GM18499 (cell line): ENCODE data around the gene CFAP99.

Source experiments
- ATAC-seq: cut with Tn5 transposase; IDR thresholded peaks from one replicate; pipeline ENCODE4 v1.9.1; 2021; ENCODE audit warnings: moderate number of reproducible peaks; ENCODE audit not compliant: insufficient read depth, unreplicated experiment

Gene CFAP99

GRCh38 chr4:2390146-2390545, 28.6 kb upstream of the CFAP99 start:
- no peak for ATAC-seq

- ATAC-seq, result no peak
Measured at GRCh38 chr4:2390784-2391421, 27.9 kb upstream of the CFAP99 start.

DNA sequence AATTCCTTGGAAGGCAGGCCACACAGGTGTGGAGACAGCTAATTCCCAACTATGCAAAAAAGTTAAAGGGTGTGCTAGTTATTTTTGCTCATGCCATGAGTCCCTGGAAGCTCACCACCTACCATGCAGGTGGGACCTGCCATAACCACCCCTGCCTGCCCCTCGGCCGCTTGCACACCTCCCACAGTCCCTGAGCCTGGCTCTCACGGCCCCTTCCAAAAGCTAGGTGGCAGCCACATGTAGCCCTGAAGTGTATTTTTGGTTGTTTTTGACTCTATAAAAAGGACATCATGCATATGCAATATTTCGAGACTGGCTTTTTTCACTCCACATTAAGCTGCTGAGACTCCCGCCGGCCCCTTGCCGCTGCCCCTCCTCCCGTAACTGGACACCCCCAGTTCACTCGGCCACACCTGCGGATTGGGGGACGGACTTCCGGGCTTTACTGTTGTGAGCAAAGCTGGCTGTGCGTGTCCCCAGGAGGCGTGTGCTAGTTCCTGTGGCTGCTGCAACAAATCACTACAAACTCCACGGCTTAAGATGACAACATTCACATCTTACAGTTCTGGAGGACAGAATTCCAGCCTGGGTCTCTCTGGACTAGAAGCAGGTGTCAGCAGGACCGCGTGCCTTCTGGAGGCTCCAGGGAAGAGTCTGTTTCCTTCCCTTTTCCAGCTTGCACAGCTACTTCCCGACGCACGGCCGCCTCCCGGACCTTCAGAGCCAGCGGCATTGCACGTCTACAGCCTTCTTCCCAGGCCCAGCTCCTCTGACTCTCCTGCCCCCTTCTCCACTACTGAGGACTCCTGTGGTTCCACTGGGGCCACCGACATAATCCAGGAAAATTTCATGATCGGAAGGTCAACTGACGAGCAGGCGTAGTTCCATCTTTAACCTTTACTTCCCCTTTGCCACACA, 25.1 kb upstream of the CFAP99 start:
- ATAC-seq, result no peak

DNA sequence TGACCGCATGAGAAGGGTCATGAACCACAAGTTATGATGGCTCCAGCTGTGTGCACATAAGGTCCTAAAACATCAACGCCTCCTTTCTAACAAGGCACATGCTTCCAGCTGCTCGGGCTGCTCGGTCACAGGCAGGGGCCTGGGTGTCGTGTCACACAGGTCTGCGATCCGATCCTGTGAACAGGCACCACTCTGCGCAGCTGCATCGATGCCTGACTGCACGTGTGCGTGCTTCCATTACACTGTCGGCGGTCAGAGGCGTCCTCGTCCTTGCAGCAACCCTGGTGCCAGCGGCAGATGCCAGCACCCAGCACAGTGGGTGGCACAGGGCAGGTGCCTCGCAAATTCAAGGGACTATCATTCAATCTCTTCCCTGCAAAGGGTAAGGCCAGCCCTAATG, 24.2 kb upstream of the CFAP99 start:
- ATAC-seq, result no peak

DNA sequence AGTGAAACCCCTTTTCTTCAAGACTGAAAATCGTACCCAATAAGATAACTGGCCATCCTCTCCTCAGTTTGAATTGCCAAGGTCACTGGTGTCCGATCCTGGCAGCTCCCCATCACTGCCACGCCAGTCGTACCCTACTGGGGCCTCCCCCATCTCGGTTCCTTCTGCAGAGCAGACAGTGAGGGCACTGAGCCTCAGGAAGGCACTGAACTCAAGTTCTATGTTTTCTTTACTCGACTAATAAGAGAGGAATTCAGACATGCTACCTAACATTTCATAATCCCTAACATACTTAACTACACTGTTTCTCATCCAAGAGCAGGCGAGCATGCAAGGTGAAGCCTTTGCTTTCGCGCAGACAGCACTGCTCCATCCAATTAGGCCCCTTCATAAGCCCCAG, 23.7 kb upstream of the CFAP99 start:
- no peak for ATAC-seq

DNA sequence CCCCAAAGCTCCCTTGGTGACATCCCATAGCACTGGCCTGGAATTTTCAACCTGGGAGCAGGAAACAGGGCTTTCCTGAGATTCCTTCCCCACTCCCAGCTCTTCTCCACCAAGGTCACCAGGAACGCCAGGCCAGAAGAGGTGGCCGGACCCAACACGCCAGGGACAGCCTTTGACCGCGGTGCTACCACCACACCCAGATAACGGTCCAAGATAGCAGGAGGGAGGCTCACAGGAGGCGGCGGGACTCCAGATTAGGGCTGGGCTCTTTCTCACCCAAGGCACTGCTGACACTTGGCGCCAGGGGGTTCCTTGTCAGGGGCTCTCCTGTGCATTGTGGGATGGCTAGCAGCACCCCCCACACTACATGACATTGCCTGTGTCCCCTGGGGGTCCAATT, 23.2 kb upstream of the CFAP99 start:
- no peak for ATAC-seq

DNA sequence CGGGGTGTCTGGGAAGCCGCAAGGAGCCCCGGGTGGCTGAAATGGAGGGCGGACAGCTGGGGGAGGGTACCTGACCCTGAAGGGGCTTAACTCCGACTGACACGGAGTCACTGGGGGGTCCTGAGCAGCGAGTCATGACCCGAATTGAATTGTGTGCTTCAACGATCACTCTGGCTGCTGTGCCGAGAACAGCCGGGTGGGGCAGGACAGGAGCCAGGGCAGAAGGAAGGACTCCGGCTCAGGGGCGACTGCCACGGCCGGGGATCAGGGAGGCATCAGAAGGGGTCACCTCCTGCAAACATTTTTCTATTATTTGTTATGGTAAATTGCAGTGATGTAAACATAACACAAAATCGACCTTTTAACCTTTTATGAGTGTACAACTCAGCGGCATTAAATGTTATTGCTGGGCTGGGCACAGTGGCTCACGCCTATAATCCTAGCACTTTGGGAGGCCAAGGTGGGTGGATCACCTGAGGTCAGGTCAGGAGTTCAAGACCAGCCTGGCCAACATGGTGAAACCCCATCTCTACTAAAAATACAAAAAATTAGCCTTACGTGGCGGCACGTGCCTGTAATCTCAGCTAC, 21.9 kb upstream of the CFAP99 start:
- no peak for ATAC-seq

DNA sequence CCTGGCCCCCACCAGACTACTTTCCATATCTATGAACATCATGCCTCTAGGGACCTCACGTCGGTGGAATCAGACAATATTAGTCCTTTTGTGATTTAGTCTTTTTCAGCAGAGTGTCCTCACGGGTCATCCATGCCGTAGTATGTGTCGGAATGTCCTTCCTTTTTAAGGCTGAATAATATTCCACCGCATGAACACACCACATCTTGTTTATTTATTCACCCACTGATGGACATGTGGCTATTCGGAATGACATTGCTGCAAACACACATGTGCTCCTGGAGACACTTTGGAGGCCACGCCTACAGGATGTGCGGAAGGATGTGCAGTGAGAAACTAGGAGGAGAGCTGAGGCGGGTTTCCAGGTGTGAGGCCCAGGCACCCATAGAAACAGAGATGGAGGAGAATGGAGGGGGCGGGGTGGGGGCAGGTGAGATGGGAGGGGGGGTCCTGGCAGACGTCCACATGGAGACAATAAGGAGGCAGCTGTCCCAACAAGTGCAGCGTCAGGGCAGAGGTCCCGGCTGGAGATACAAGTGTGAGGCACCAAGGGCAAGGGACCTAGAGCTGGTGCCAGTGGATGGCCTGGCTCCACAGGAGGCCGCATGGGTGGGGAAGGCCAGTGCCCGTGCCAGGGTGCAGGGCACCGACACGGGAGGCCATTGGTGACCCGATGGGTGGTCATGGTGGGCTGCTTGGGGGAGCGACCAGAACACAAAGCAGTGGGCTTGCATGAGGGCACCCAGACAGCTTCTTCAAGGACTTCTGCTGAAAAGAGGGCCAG, 21.0 kb upstream of the CFAP99 start:
- ATAC-seq, result no peak

GRCh38 chr4:2399216-2399615, 19.5 kb upstream of the CFAP99 start:
- ATAC-seq, result no peak

DNA sequence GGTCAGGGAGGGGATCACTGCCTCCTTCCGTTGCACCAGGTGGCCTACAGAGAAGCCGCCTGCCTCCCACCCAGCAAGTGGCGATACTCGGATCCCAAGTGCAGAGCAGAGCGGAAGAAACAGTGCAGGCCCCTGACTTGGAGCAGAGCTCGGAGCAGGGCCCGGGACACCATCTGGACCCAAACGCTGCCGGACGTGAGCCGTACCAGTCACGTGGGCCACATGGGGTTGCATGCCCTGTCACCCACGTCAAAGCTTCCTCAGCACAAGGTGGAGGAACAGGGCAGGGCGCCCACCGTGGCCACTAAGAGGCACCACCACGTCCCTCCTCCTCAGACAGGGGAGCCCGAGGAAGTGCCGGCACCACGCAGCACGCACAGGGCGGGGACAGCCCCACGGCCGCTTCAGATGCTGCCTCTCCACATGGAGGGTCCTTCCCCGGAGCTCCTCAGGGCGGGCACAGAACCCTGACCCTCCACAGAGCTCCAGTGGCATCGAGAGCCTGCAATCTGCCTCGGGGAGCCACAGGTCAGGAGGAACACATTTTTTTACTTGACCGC, 19.0 kb upstream of the CFAP99 start:
- ATAC-seq, result no peak

DNA sequence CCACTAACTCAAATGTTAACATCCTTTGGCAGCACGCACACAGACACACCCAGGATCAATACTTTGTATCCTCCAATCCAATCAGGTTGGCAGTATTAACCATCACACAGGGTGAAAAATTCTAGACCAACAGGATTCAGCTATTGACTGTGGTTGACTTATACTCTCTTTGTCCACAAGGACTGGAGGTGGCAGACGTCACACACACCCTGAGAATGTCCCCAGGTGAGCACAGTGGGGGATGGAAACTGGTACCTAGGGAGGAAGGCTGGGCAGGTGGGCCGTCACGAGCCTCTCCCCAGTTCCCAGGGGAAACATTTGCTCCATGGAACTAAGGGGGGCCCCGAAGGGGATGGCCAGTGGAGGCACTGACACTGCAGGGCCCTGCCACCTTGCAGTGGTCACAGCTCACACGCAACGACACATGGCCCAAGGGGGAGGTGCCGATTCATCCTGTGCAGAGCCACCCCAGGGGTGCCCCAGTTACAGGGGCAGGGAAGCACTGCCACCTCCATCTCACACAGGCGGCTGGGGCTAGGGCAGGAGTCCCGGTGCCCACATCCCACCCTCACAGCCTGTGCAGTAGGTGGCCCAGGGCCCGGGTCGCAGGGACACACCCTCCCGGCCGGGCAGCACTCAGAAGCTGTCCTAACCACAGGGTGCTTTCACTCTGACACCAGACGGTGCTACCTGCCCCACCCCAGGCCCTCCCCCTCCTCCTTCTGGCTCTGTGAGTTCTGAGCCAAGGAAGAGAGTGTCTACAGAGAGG, 17.7 kb upstream of the CFAP99 start:
- ATAC-seq, result no peak

GRCh38 chr4:2401610-2401983, 17.2 kb upstream of the CFAP99 start:
- ATAC-seq, result no peak

DNA sequence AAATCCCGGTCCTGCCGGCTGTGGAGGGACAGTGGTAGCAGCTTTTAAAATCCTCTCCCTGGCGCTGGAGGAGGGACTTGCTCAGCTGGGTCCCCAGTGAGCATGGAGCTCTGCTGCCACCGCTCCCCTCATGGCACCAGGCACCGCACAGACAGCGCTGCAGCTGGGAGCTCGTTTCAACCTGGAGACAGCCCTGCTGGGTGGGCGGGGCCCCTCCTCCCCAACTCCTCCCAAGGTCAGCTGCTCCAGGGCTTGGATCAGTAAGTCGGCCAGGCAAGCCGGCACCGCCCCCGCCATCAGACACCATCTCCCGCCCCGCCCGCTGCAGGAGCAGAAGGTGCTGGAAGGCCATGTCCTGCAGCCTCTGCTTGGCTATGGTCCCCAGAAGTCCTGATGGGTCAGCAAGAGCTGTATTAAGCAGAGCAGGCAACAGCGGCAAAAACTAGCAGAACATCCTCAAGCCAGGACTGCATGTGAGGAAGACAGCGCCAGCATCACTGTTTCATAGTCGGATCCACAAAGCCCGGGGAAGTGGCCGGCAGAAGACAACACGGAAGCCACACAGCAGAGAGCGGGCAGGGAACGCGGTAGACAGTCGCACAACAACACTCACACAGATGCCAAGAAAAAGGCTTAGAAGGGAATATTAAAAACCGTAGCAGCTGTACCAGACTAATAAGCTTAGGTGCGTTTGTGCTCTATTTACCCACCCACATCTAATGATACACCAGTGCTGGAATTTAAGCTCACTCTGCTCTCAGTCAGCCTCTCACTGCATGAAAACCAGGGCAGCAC, 16.5 kb upstream of the CFAP99 start:
- no peak for ATAC-seq

DNA sequence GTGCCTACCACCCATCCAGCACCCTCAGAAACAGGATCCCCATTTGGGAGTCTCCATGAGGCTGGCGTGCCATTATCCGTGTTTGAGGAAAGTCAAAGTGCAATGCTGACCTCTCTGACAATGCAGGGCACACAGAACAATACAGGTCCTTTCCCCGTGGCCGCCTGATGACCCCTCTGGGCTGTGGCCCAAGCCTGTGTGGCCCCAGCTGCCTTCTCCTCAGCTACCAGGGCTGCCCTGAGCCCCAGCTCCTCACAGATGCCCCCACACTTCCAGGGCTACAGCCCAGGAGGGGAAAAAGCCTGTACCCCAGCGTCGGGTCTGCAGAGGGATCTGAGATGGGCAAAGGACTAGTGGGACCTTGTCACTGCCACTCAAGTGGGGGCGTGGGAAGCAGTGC, 15.8 kb upstream of the CFAP99 start:
- ATAC-seq, result no peak

- ATAC-seq, result no peak
Measured at GRCh38 chr4:2406406-2406805, 12.3 kb upstream of the CFAP99 start.

DNA sequence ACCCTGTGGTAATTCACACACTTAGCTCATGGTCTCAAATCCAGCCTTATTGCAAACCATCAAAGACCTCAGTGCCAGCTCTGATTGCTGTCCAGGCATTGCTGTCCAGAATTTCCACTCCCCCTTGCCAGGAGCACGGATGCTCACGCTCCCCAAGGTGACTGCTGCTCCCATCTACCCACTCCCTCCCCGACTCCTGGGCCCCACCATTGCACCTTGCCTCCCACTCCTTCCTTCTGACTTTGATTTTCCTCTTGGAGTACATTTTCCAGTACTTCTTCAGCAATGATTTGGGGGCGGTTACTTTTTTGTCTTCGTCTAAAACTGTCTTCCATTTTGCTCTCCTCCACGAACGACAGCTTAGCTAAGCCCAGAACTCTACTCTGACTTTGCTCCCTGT, 11.8 kb upstream of the CFAP99 start:
- no peak for ATAC-seq

DNA sequence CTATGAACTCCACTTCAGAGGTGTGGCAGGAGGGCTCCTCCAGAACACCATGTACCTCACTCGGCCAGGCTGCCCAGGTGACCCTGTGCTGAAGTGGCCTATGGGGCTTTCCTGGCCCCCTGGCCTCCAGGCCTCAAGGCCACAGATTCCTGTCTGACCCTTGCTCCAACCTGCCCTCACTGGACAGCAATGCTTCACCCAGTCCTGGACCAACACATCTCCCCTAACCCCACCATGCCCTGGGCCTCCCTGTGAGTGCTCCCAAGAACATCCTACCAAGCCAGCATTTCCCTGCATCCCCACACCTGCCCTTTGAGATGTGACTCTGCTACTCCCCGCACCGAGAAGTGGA, 10.8 kb upstream of the CFAP99 start:
- no peak for ATAC-seq

GRCh38 chr4:2408401-2408958, 10.3 kb upstream of the CFAP99 start:
- no peak for ATAC-seq

DNA sequence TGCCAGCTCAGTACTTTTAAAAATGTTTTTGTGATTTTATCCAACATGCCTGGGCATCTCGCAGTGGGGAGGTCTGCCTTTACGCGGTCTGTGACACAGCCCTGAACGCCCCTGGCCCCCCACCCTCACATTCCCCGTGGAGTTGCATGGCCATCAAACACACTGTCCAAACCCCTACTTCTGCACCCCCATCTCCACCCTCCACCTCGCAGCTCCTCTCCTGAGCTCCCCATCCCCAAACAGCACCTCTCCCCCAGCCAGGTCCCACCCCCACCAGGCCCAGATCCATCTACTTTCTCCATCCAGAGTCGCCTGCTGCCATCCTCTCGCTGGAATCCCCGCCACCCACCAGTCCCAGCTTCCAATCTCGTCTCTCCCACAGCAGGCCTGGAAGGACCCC, 9.8 kb upstream of the CFAP99 start:
- ATAC-seq, result no peak
